Measurements from ENCODE around the gene COL17A1. TPM values are rescaled to one million over a fixed set of nuclear protein-coding genes. Genes with fewer than 3 reads are reported as not detected.

Gene COL17A1
- total RNA-seq, 4 donors from 2014 or later: 0.12 to 10.7 (median 0.68) TPM

DNA sequence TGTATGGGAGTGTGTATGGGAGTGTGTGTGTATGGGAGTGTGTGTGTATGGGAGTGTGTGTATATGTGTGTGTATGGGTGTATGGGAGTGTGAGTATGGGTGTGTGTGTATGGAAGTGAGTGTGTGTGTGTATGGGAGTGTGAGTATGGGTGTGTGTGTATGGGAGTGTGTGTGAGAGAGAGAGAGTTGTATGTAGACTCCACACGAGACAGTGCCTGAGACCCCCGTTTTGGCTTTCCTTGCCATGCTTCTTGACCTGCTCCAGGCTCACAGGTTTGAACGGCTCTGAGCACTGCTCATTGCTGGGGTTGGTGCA, 49.7 kb downstream of the COL17A1 start:
- TF ChIP-seq POLR2AphosphoS5 (IDR thresholded peaks at IDR 0.05): no peak
- TF ChIP-seq, protein P1, sequence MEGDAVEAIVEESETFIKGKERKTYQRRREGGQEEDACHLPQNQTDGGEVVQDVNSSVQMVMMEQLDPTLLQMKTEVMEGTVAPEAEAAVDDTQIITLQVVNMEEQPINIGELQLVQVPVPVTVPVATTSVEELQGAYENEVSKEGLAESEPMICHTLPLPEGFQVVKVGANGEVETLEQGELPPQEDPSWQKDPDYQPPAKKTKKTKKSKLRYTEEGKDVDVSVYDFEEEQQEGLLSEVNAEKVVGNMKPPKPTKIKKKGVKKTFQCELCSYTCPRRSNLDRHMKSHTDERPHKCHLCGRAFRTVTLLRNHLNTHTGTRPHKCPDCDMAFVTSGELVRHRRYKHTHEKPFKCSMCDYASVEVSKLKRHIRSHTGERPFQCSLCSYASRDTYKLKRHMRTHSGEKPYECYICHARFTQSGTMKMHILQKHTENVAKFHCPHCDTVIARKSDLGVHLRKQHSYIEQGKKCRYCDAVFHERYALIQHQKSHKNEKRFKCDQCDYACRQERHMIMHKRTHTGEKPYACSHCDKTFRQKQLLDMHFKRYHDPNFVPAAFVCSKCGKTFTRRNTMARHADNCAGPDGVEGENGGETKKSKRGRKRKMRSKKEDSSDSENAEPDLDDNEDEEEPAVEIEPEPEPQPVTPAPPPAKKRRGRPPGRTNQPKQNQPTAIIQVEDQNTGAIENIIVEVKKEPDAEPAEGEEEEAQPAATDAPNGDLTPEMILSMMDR (IDR thresholded peaks at IDR 0.05): no peak
- no peak for TF ChIP-seq EP300 (IDR thresholded peaks at IDR 0.05)
- TF ChIP-seq POLR2A (IDR thresholded peaks at IDR 0.05): no peak
- WGBS, 2 donors (ENCODE audit: low coverage in 1 of 2): 47% methylated on average over 3 of the region's 3 CpGs; no CpG with 5 or more reads in 1 of the 2 donors
- ATAC-seq: no peak

DNA sequence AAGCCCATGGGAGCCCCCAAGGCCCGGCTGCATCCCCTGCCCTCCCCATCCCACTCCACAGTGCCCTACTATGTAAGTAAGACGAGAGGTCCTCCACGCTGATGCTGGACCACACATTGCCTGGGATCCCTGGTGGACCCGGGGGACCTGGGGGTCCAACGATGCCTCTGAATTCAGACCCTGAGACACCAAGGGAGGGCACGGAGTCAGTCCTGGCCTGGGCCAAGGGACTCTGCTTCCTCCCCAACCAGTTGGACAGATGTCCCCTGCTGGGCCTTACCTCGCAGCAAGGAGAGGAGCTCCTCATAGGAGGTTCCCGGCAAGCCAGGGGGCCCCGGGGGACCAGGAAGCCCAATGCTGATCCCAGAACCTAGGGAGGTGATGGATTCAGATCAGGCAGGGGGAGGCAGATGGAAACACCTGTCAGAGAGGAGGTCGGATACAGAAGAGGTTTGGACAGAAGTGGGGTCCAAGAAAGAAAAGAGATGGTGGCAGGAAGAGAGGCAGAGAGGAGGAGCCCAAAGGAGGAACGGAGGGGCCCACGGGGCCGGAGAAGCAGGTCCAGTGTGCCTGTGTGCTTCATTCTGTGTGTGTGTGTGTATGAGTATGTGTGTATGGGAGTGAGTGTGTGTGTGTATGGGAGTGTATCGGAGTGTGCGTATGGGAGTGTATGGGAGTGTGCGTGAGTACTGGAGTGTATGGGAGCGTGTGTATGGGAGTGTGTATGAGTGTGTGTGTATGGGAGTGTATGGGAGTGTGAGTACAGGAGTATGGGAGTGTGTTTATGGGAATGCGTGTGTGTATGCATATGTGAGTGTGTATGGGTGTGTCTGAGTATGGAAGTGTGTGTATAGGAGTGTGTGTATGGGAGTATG, 50.2 kb downstream of the COL17A1 start:
- TF ChIP-seq POLR2AphosphoS5 (IDR thresholded peaks at IDR 0.05): no peak
- no peak for TF ChIP-seq EP300 (IDR thresholded peaks at IDR 0.05)
- TF ChIP-seq, protein P1 (IDR thresholded peaks at IDR 0.05): no peak
- TF ChIP-seq POLR2A (IDR thresholded peaks at IDR 0.05): no peak
- ATAC-seq: no peak

More for the DNA sequence above, 49.7 kb downstream of the COL17A1 start:
- H3K4me1 ChIP-seq: no peaks in the 10 kb centered on the region
- no peak overlapping the region for H3K4me3 ChIP-seq
- H3K9me3 ChIP-seq: no peaks in the 10 kb centered on the region
- H3K27ac ChIP-seq: no peak overlapping the region
- no peaks in the 10 kb centered on the region for H3K27me3 ChIP-seq
- H3K36me3 ChIP-seq: peaks cover 0 to 25% of the 10 kb centered on the region in 2 donors

DNA sequence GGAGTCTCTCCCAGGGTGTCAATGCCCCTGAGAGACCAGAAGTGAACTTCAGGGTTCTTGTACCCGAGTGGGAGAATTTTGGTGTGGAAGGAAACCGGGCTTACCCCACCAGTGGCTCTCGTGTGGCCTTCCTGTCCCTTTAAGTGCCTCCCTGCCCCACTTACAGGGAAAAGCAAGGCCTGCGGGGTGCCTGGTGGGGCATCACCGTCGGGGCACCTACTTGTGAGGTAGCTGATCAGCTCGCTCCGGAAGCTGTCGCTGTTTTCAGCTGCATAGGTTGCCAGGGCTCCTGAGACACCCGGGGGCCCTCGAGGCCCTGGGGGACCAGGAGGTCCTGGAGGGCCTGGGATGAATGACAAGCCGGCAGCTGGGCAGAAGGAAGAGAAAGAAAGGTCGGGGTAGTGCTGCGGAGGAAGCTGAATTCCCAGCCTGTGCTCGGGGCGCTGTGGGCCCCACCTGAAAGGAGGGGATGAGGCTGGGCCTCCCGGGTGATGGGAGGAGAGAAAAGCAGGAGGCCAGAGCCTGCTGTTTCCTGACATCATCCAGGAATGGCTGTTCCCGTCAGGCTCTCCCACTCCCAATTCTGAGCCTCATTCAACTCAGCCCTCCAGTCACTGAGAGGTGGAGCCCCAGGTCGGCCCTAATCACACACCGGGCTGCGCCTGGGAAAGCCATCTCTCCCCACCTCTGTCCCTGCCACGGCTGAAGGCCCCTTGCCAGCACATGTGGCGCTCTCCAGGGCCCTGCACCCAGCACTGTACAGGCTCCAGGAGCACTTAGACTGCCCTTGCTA, 51.1 kb downstream of the COL17A1 start:
- Histone ChIP-seq H3K9me3 (no peaks in the 10 kb centered on the region), H3K4me1 (no peaks in the 10 kb centered on the region), H3K27me3 (no peaks in the 10 kb centered on the region), H3K27ac (no peak overlapping the region), H3K36me3 (peaks cover 0 to 34% of the 10 kb centered on the region in 2 donors), H3K4me3 (no peak overlapping the region)
- WGBS, 2 donors (ENCODE audit: low coverage in 1 of 2): 52 to 80% methylated on average over 2 to 16 of the region's 23 CpGs
- TF ChIP-seq POLR2A (IDR thresholded peaks at IDR 0.05) (no peak), POLR2AphosphoS5 (IDR thresholded peaks at IDR 0.05) (no peak), EP300 (IDR thresholded peaks at IDR 0.05) (no peak)
- TF ChIP-seq, protein P1 (IDR thresholded peaks at IDR 0.05): no peak
- ATAC-seq: no peak

More for the DNA sequence above, 50.2 kb downstream of the COL17A1 start:
- H3K36me3 ChIP-seq: peaks cover 0 to 27% of the 10 kb centered on the region in 2 donors
- 60 to 84% methylated on average over 8 to 10 of the region's 18 CpGs for WGBS, 2 donors (ENCODE audit: low coverage in 1 of 2)
- H3K4me3 ChIP-seq: no peak overlapping the region
- no peak overlapping the region for H3K27ac ChIP-seq
- H3K4me1 ChIP-seq: no peaks in the 10 kb centered on the region
- no peaks in the 10 kb centered on the region for H3K9me3 ChIP-seq
- H3K27me3 ChIP-seq: no peaks in the 10 kb centered on the region

DNA sequence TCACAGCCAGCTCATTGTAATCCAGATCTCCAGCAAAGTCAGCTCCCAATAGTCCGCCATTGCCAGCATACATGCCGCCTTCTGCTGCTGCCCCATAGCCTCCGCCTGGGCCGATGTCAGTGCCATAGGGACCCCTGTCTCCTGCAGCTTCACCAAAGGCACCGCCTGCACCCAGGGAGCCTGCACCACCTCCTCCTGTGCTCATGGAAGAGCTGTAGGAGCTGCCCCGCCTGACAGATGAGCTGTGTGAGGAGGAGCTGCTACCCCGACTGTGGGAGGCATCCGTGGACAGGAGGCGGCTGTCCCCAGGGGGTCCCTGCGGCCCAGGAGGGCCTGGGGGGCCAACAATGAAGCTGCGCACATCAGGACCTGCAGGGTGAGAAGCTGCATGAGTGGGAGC, 51.7 kb downstream of the COL17A1 start:
- Histone ChIP-seq H3K36me3 (peaks cover 0 to 40% of the 10 kb centered on the region in 2 donors), H3K27ac (no peak overlapping the region), H3K4me1 (no peaks in the 10 kb centered on the region), H3K27me3 (no peaks in the 10 kb centered on the region), H3K9me3 (no peaks in the 10 kb centered on the region), H3K4me3 (no peak overlapping the region)
- no CpG with 5 or more reads among the region's 11 CpGs for WGBS, 2 donors (ENCODE audit: low coverage in 1 of 2)
- TF ChIP-seq POLR2A (IDR thresholded peaks at IDR 0.05) (no peak), EP300 (IDR thresholded peaks at IDR 0.05) (no peak)
- no peak for ATAC-seq

DNA sequence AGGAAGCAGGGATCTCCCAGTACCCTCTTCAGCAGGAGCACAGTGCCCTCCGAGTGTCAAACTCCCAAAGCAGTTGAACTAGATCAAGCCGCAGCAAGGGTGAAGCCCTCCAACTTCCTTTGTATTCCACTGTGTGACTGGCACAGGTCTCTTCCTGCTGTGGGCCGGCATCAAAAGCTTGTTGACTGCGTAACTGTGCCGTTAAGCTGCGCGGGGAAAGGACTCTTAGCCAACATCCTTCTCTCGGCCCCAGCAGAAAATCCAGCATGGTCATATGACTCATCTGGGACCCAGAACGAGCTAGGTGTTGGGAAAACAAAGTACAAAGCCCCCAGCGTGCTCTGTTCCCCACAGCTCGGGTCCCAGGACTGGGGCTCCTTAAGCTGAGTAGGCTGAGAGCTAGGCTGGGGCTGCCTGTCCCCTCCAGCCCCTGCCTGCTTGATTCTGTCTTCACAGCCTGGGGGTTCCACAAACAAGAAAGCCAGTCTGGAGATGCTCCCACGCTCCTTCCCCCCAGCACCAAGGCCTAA, 52.2 kb downstream of the COL17A1 start:
- H3K27me3 ChIP-seq: no peaks in the 10 kb centered on the region
- no peak overlapping the region for H3K27ac ChIP-seq
- H3K36me3 ChIP-seq: peaks cover 0 to 45% of the 10 kb centered on the region in 2 donors
- H3K4me3 ChIP-seq: no peak overlapping the region
- no peak for ATAC-seq
- H3K4me1 ChIP-seq: no peaks in the 10 kb centered on the region
- TF ChIP-seq, protein P1 (IDR thresholded peaks at IDR 0.05): no peak
- TF ChIP-seq POLR2AphosphoS5 (IDR thresholded peaks at IDR 0.05) (no peak), POLR2A (IDR thresholded peaks at IDR 0.05) (no peak), EP300 (IDR thresholded peaks at IDR 0.05) (no peak)
- no peaks in the 10 kb centered on the region for H3K9me3 ChIP-seq
- WGBS, 2 donors (ENCODE audit: low coverage in 1 of 2): 81 to 86% methylated on average over 1 to 6 of the region's 12 CpGs
